Duodenal mucosa (tissue), 2 donors: ENCODE data around the gene PASK.

ENCODE experiments used
- H3K27ac ChIP-seq: one replicate; pipeline ENCODE4 v1.7.0; 2013; ENCODE audit warnings: low read depth, low read length
- H3K27me3 ChIP-seq, 2 donors: one replicate each; pipeline ENCODE4 v1.7.0; 2013; ENCODE audit warnings: low read length in 2 of 2, control low read depth in 1 of 2; ENCODE audit not compliant: insufficient read depth in 2 of 2, control insufficient read depth in 1 of 2
- H3K36me3 ChIP-seq, 2 donors: one replicate each; pipeline ENCODE4 v1.7.0; 2013; ENCODE audit warnings: low read length in 2 of 2, control low read depth in 1 of 2; ENCODE audit not compliant: insufficient read depth in 2 of 2, control insufficient read depth in 1 of 2
- H3K4me1 ChIP-seq, 2 donors: one replicate each; pipeline ENCODE4 v1.7.0; 2013; ENCODE audit warnings: low read length in 2 of 2, control low read depth in 1 of 2; ENCODE audit not compliant: insufficient read depth in 2 of 2, control insufficient read depth in 1 of 2
- H3K4me3 ChIP-seq, 2 donors: one replicate each; pipeline ENCODE4 v1.7.0; 2013; ENCODE audit warnings: low read length in 2 of 2, low read depth in 1 of 2
- H3K9ac ChIP-seq, 2 donors: one replicate each; pipeline ENCODE4 v1.7.0; 2013; ENCODE audit warnings: low read length in 2 of 2, low read depth in 1 of 2
- H3K9me3 ChIP-seq, 2 donors: one replicate each; pipeline ENCODE4 v1.7.0; 2013; ENCODE audit warnings: low read length in 2 of 2, control low read depth in 1 of 2; ENCODE audit not compliant: control insufficient read depth in 1 of 2

The PASK gene

GRCh38 chr2:241159116-241159515, 9.8 kb upstream of the PASK start:
- Histone ChIP-seq H3K27me3 (no peaks in the 10 kb centered on the region), H3K36me3 (peaks cover 26 to 72% of the 10 kb centered on the region in 2 donors), H3K9ac (no peak overlapping the region), H3K27ac (no peak overlapping the region), H3K4me1 (peaks cover 0 to 3% of the 10 kb centered on the region in 2 donors), H3K4me3 (no peak overlapping the region), H3K9me3 (no peaks in the 10 kb centered on the region)

GRCh38 chr2:241158546-241158900, 9.3 kb upstream of the PASK start:
- peaks cover 20 to 69% of the 10 kb centered on the region in 2 donors for H3K36me3 ChIP-seq

DNA sequence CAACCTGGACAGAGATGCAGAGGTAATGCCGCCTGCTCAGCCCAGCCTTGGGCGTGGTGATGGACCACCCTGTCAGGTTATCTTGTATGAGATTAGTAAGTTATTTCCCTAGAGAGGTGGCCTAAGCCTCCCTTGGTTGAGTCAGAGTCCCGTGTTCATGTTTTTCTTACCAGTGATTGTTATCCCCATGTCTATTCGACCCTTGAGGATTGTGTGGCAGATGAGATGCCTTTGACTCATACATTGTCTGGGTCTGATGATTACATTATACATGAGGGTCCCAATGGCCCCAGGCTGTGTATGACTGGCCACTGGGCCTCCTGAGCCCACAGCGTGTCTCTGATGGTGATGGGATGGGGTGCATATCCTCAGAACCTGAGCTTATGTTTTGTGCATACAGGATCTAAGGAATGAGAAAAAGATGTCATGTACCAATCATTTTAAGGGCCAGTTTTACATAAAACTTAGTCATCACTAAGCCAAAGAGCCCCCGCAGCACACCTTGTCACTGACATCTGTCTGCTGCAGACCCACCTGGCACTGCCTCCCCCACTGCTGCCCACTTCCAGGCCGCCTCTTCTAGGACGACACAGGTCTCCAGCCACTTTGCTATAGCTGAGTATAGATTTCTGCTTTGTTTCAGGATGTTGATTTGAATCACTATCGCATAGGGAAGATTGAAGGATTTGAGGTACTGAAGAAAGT, 8.7 kb upstream of the PASK start:
- H3K27me3 ChIP-seq: no peaks in the 10 kb centered on the region
- H3K36me3 ChIP-seq: peaks cover 19 to 69% of the 10 kb centered on the region in 2 donors
- no peak overlapping the region for H3K9ac ChIP-seq
- H3K27ac ChIP-seq: no peak overlapping the region
- H3K4me1 ChIP-seq: peaks cover 0 to 3% of the 10 kb centered on the region in 2 donors
- H3K9me3 ChIP-seq: no peaks in the 10 kb centered on the region
- H3K4me3 ChIP-seq: no peak overlapping the region

More at GRCh38 chr2:241158546-241158900, 9.3 kb upstream of the PASK start:
- Histone ChIP-seq H3K9ac (no peak overlapping the region), H3K4me3 (no peak overlapping the region), H3K9me3 (no peaks in the 10 kb centered on the region), H3K27ac (no peak overlapping the region), H3K27me3 (no peaks in the 10 kb centered on the region), H3K4me1 (peaks cover 0 to 3% of the 10 kb centered on the region in 2 donors)

GRCh38 chr2:241156971-241157441, 7.7 kb upstream of the PASK start:
- Histone ChIP-seq H3K27me3 (no peaks in the 10 kb centered on the region), H3K9ac (no peak overlapping the region), H3K4me1 (peaks cover 0 to 2% of the 10 kb centered on the region in 2 donors), H3K9me3 (no peaks in the 10 kb centered on the region), H3K4me3 (no peak overlapping the region), H3K36me3 (peaks cover 17 to 64% of the 10 kb centered on the region in 2 donors), H3K27ac (no peak overlapping the region)

DNA sequence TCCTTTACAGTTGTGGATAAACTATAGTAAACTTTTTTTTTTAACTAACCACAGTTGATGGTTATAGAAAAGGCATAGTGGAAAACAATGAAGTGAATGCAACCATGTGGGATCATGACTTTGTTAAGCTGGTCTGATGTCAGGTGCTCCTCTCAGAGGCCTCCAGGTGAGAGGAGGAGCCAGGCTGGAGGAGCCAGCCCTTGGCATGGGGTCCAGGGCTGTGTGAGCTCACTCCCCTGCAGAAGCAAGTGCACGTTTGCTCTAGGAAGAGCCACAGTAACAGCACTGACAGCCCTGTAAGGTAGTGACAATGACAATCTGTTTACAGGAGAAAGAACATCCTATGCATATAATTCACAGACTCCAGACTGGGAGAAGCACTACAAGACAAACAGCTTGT, 6.7 kb upstream of the PASK start:
- Histone ChIP-seq H3K4me1 (peaks cover 6 to 11% of the 10 kb centered on the region in 2 donors), H3K27ac (no peak overlapping the region), H3K36me3 (peaks cover 17 to 61% of the 10 kb centered on the region in 2 donors)

GRCh38 chr2:241154915-241155314, 5.6 kb upstream of the PASK start:
- no peak overlapping the region for H3K27ac ChIP-seq
- H3K9me3 ChIP-seq: no peaks in the 10 kb centered on the region
- no peak overlapping the region for H3K4me3 ChIP-seq
- no peaks in the 10 kb centered on the region for H3K27me3 ChIP-seq
- peaks cover 17 to 56% of the 10 kb centered on the region in 2 donors for H3K36me3 ChIP-seq
- H3K9ac ChIP-seq: no peak overlapping the region
- peaks cover 8 to 16% of the 10 kb centered on the region in 2 donors for H3K4me1 ChIP-seq

More for the DNA sequence above, 6.7 kb upstream of the PASK start:
- no peak overlapping the region for H3K9ac ChIP-seq
- H3K4me3 ChIP-seq: no peak overlapping the region
- H3K27me3 ChIP-seq: no peaks in the 10 kb centered on the region
- no peaks in the 10 kb centered on the region for H3K9me3 ChIP-seq

DNA sequence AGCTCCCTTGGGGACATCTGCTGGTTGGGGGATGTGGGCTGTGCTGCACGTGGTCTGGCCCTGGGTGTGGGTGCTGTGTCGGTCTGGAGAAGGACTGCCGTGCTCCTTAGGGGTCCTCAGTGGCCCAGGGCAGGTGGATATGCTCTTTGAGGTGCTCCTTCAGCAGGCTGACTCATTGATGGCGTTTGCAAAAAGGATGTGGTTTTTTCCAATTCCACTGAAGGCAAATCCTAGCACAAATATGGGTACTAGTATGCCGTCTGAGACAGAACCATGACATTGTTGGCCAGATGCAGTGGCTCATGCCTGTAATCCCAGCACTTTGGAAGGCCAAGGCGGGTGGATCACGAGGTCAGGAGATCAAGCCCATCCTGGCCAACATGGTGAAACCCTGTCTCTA, 4.3 kb upstream of the PASK start:
- H3K4me3 ChIP-seq: no peak overlapping the region
- H3K27me3 ChIP-seq: no peaks in the 10 kb centered on the region
- H3K27ac ChIP-seq: no peak overlapping the region
- H3K36me3 ChIP-seq: peaks cover 14 to 48% of the 10 kb centered on the region in 2 donors
- no peaks in the 10 kb centered on the region for H3K9me3 ChIP-seq
- H3K4me1 ChIP-seq: peaks cover 8 to 21% of the 10 kb centered on the region in 2 donors
- H3K9ac ChIP-seq: no peak overlapping the region

DNA sequence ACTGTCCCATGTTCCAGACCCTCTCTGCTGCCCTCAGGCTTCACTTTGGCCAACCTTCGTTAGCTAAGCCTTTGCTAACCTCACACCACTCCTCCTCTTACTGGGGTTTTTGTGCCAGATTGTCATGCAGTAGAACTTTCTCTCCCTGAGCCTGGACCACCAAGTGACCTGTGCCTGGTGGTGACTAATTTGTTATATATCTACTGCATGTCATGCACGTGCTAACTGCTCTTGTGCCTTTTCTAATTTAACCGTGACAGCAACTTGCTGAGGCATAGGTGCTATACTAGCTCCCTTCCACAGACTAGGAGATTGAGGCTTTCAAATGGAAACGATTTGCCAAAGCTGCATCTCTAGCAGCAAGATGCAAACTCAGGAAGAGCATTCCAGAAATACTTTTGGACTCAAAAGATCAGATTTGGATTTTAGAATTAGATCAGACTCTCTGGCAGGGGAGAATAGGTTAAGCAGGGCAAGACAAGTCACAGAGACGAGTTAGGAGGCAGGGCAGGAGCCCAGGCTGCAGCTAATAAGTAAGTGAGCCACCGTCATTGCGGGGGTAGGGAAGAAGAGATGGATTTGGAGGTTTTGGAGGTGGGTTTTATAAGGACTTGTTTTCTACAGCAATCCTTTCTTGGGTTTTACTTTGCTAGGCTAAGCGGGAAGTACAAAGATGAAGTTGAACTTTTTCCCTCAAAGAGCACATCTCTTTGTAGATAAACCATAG, 2.8 kb upstream of the PASK start:
- Histone ChIP-seq H3K9ac (no peak overlapping the region), H3K27me3 (no peaks in the 10 kb centered on the region), H3K4me1 (peaks cover 16 to 28% of the 10 kb centered on the region in 2 donors), H3K4me3 (no peak overlapping the region), H3K27ac (no peak overlapping the region), H3K9me3 (no peaks in the 10 kb centered on the region), H3K36me3 (peaks cover 4 to 32% of the 10 kb centered on the region in 2 donors)

DNA sequence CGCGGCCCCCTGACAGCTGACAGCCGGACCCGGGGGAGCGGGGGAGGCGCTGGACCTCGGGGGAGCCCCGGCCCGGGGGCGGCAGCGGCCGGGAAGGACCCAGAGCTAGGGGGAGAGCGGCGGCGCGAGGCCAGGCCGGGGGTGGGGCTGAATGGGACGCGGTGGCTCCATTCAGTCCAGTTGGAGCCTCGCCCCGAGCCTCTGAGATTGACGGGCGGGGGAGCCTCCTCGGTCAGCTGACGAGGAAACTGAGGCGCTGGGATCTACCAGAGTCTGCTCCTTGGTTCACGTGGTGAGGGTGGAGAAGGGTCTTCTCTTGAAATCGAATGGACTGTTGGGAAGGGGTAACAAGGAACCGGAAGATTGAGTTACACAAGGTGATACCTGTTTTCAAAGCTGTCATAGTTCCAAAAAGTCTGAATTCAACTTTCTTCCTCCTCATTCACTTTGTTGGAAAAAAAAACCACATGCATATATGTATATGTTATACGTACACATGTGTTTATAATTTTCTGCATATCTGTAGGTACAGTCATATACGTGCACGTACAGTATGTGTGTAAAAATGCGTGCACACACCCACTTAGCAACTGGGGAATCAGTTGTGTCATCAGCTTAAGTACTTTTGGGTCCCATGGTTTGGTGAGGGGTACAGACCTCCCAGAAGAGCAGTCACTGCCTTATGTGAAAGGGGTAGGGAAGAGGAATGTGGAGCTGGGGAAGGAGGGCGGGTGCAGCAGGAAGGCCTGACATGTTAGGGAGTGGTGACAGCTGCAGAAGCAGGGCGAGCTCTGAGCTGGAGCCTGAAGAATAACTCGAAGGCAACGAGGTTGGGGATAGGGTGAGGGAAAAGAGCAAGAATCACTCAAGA, 1.6 kb upstream of the PASK start:
- Histone ChIP-seq H3K4me3 (peak overlapping the region; percentile 90 to 97), H3K36me3 (peaks cover 4 to 28% of the 10 kb centered on the region in 2 donors), H3K9me3 (no peaks in the 10 kb centered on the region), H3K27ac (peak overlapping the region; percentile 32), H3K9ac (peak overlapping the region; percentile 70 to 77), H3K27me3 (no peaks in the 10 kb centered on the region), H3K4me1 (peaks cover 16 to 28% of the 10 kb centered on the region in 2 donors)
